Neural cell (in vitro differentiated cells): ENCODE data around the gene HIPK4. TPM values are rescaled to one million over a fixed set of nuclear protein-coding genes. Genes with fewer than 3 reads are reported as not detected.

Experiments
- H2AFZ ChIP-seq: fragments of 200-600, 300-800 bp; sonication (generic), shearing (Covaris generic); 2 replicates; pipeline ENCODE4 v1.6.0; 2014; ENCODE audit warnings: low read depth, mild to moderate bottlenecking, antibody characterized with exemption, low read length, moderate library complexity
- H3F3A ChIP-seq: fragments of 200-600 bp; shearing (Covaris generic); 2 replicates; pipeline ENCODE4 v1.6.1; 2016; ENCODE audit warnings: mild to moderate bottlenecking, moderate library complexity, mixed read lengths, antibody characterized with exemption, low read length; ENCODE audit not compliant: insufficient read depth, poor library complexity, severe bottlenecking
- H3K27ac ChIP-seq: fragments of 200-600, 300-800 bp; sonication (generic), shearing (Covaris generic); 2 replicates; pipeline ENCODE4 v1.5.1; 2014; ENCODE audit warnings: mild to moderate bottlenecking, low read length, moderate library complexity
- H3K27me3 ChIP-seq: fragments of 300-800, 200-600 bp; sonication (generic), shearing (Covaris generic); 2 replicates; pipeline ENCODE4 v1.6.0; 2014; ENCODE audit warnings: mild to moderate bottlenecking, low read depth, low read length, moderate library complexity; ENCODE audit not compliant: insufficient read depth
- H3K36me3 ChIP-seq: fragments of 300-800, 200-600 bp; sonication (generic), shearing (Covaris generic); 2 replicates; pipeline ENCODE4 v1.5.1; 2014; ENCODE audit warnings: mild to moderate bottlenecking, antibody characterized with exemption, low read length, moderate library complexity; ENCODE audit not compliant: insufficient read depth
- H3K4me2 ChIP-seq: fragments of 300-800, 200-600 bp; sonication (generic), shearing (Covaris generic); 2 replicates; pipeline ENCODE4 v1.6.0; 2014; ENCODE audit warnings: mild to moderate bottlenecking, low read length
- H3K4me3 ChIP-seq: fragments of 300-800, 200-600 bp; sonication (generic), shearing (Covaris generic); 2 replicates; pipeline ENCODE4 v1.5.1; 2014; ENCODE audit warnings: mild to moderate bottlenecking, low read length, moderate library complexity
- H3K79me2 ChIP-seq: fragments of 200-600 bp; shearing (Covaris generic); replicated peaks from 2 replicates; pipeline ENCODE4 v1.6.0; 2014; ENCODE audit warnings: mild to moderate bottlenecking, low read length, moderate library complexity; ENCODE audit not compliant: insufficient read depth
- H3K9ac ChIP-seq: fragments of 300-800, 200-600 bp; sonication (generic), shearing (Covaris generic); 2 replicates; pipeline ENCODE4 v1.6.1; 2016; ENCODE audit warnings: mild to moderate bottlenecking, low read length, mixed read lengths
- H3K9me2 ChIP-seq: fragments of 200-600 bp; shearing (Covaris generic); 2 replicates; pipeline ENCODE4 v1.6.1; 2016; ENCODE audit warnings: mild to moderate bottlenecking, low read length, mixed read lengths; ENCODE audit not compliant: insufficient read depth
- H3K9me3 ChIP-seq: fragments of 200-600, 300-800 bp; sonication (generic), shearing (Covaris generic); 2 replicates; pipeline ENCODE4 v1.6.1; 2016; ENCODE audit warnings: mild to moderate bottlenecking, mixed run types, low read length, moderate library complexity, mixed read lengths
- H4K20me1 ChIP-seq: fragments of 200-600 bp; shearing (Covaris generic); 2 replicates; pipeline ENCODE4 v1.6.1; 2016; ENCODE audit warnings: mild to moderate bottlenecking, mixed run types; ENCODE audit not compliant: insufficient read depth
- EP300 ChIP-seq: fragments of 450-650 bp; conservative IDR thresholded peaks from 2 replicates; pipeline ENCODE4 v1.6.1; 2014; ENCODE audit warnings: antibody characterized with exemption, mild to moderate bottlenecking, moderate library complexity; ENCODE audit not compliant: poor library complexity, severe bottlenecking
- EZH2 ChIP-seq: fragments of 200-600, 300-800 bp; shearing (Covaris generic), sonication (generic); IDR thresholded peaks from 2 replicates; pipeline ENCODE4 v1.6.1; 2014; ENCODE audit warnings: antibody characterized with exemption, low read length, borderline replicate concordance, mild to moderate bottlenecking; ENCODE audit not compliant: insufficient read depth, poor library complexity, severe bottlenecking
- MXI1 ChIP-seq: fragments of 450-650 bp; conservative IDR thresholded peaks from 2 replicates; pipeline ENCODE4 v1.6.1; 2014; ENCODE audit warnings: antibody characterized with exemption, mild to moderate bottlenecking; ENCODE audit not compliant: poor library complexity, severe bottlenecking
- POLR2AphosphoS5 ChIP-seq: IDR thresholded peaks from 2 replicates; pipeline ENCODE4 v1.6.1; 2012
- RAD21 ChIP-seq: fragments of 450-650 bp; conservative IDR thresholded peaks from 2 replicates; pipeline ENCODE4 v1.6.1; 2014; ENCODE audit warnings: antibody characterized with exemption, mild to moderate bottlenecking, moderate library complexity
- SMC3 ChIP-seq: fragments of 450-650 bp; conservative IDR thresholded peaks from 2 replicates; pipeline ENCODE4 v1.6.1; 2014; ENCODE audit warnings: antibody characterized with exemption, mild to moderate bottlenecking, moderate library complexity; ENCODE audit not compliant: poor library complexity
- TAF1 ChIP-seq: IDR thresholded peaks from 2 replicates; pipeline ENCODE4 v1.6.1; 2012; ENCODE audit warnings: low read depth
- polyA plus RNA-seq: library from polyadenylated mRNA; depleted of rRNA; stranded (reverse); fragments of >200 nt; gene quantifications from 2 replicates; pipeline ENCODE4 v1.2.3, GENCODE V29; 2014
- TF ChIP-seq, protein P1 (sequence below): IDR thresholded peaks from 2 replicates; pipeline ENCODE4 v1.6.1; 2012; ENCODE audit warnings: borderline replicate concordance
- TF ChIP-seq, protein P2 (sequence below): fragments of 450-650 bp; IDR thresholded peaks from 2 replicates; pipeline ENCODE4 v1.5.1; 2014; ENCODE audit warnings: antibody characterized with exemption, mild to moderate bottlenecking, moderate library complexity; ENCODE audit not compliant: poor library complexity, severe bottlenecking

HIPK4 gene
- polyA plus RNA-seq, 1 donor from 2014 or later = not detected

DNA sequence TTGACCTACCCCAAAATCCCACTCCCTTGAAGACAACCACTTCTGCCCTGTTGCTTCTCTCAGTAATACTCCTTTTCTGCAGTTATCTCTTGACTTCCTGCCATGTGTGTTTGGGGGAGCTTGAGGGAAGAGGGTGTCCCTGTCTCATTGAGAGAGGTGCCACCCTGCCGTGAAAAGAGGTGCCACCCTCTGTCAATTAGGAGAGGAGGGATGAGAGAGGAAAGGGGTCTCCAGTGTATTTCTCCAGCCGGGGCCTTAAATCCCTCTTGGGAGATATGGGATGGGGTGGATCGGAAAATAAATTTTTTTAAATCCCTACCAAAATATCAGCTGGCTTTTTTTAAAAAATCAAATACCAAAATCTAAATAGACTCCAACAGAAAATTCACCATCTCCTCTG is 25.0 kb downstream of the HIPK4 start:
- H3K36me3 ChIP-seq = no peaks in the 10 kb centered on the region
- peak overlapping the region; percentile 66 for H2AFZ ChIP-seq
- peak overlapping the region; percentile 93 for H3K9ac ChIP-seq
- TF ChIP-seq POLR2AphosphoS5 = no peak
- TF ChIP-seq, protein P1, sequence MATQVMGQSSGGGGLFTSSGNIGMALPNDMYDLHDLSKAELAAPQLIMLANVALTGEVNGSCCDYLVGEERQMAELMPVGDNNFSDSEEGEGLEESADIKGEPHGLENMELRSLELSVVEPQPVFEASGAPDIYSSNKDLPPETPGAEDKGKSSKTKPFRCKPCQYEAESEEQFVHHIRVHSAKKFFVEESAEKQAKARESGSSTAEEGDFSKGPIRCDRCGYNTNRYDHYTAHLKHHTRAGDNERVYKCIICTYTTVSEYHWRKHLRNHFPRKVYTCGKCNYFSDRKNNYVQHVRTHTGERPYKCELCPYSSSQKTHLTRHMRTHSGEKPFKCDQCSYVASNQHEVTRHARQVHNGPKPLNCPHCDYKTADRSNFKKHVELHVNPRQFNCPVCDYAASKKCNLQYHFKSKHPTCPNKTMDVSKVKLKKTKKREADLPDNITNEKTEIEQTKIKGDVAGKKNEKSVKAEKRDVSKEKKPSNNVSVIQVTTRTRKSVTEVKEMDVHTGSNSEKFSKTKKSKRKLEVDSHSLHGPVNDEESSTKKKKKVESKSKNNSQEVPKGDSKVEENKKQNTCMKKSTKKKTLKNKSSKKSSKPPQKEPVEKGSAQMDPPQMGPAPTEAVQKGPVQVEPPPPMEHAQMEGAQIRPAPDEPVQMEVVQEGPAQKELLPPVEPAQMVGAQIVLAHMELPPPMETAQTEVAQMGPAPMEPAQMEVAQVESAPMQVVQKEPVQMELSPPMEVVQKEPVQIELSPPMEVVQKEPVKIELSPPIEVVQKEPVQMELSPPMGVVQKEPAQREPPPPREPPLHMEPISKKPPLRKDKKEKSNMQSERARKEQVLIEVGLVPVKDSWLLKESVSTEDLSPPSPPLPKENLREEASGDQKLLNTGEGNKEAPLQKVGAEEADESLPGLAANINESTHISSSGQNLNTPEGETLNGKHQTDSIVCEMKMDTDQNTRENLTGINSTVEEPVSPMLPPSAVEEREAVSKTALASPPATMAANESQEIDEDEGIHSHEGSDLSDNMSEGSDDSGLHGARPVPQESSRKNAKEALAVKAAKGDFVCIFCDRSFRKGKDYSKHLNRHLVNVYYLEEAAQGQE = no peak
- no peak for TF ChIP-seq MXI1
- peaks cover 3% of the 10 kb centered on the region for H4K20me1 ChIP-seq
- no peaks in the 10 kb centered on the region for H3F3A ChIP-seq
- H3K79me2 ChIP-seq = peaks cover 34% of the 10 kb centered on the region
- peak overlapping the region; percentile 92 for H3K27ac ChIP-seq
- no peaks in the 10 kb centered on the region for H3K9me2 ChIP-seq
- peak overlapping the region; percentile 85 for H3K4me3 ChIP-seq
- H3K4me2 ChIP-seq = peak overlapping the region; percentile 94
- H3K27me3 ChIP-seq = no peaks in the 10 kb centered on the region
- H3K9me3 ChIP-seq = no peaks in the 10 kb centered on the region

DNA sequence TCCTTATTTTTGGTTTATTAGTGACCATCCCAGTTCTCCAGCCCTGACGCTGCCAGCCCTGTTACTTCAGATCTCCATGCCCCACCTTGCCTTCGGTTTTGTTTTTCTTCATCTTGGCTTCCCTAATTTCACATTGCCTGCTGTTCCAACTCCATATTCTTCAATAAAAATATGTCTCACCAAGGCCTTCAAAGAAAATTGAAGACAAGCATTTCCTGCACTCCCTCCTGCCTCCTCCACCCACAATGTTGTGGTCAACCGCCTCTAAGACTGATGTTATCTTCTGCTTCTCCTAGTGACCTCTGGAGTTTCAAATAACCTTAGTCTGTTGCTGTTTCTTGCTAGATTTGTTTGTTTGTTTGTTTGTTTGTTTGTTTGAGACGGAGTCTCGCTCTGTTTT is 26.9 kb downstream of the HIPK4 start:
- H4K20me1 ChIP-seq = peaks cover 3% of the 10 kb centered on the region
- no peak overlapping the region for H3K27ac ChIP-seq
- no peaks in the 10 kb centered on the region for H3F3A ChIP-seq
- no peaks in the 10 kb centered on the region for H3K36me3 ChIP-seq
- TF ChIP-seq, protein P1 = no peak
- no peak for TF ChIP-seq TAF1
- TF ChIP-seq, protein P2, sequence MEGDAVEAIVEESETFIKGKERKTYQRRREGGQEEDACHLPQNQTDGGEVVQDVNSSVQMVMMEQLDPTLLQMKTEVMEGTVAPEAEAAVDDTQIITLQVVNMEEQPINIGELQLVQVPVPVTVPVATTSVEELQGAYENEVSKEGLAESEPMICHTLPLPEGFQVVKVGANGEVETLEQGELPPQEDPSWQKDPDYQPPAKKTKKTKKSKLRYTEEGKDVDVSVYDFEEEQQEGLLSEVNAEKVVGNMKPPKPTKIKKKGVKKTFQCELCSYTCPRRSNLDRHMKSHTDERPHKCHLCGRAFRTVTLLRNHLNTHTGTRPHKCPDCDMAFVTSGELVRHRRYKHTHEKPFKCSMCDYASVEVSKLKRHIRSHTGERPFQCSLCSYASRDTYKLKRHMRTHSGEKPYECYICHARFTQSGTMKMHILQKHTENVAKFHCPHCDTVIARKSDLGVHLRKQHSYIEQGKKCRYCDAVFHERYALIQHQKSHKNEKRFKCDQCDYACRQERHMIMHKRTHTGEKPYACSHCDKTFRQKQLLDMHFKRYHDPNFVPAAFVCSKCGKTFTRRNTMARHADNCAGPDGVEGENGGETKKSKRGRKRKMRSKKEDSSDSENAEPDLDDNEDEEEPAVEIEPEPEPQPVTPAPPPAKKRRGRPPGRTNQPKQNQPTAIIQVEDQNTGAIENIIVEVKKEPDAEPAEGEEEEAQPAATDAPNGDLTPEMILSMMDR = no peak
- TF ChIP-seq SMC3 = no peak
- TF ChIP-seq MXI1 = no peak
- TF ChIP-seq EP300 = no peak
- TF ChIP-seq POLR2AphosphoS5 = no peak
- TF ChIP-seq EZH2 = no peak
- TF ChIP-seq RAD21 = no peak
- H2AFZ ChIP-seq = no peak overlapping the region
- H3K9me2 ChIP-seq = no peaks in the 10 kb centered on the region
- peaks cover 23% of the 10 kb centered on the region for H3K79me2 ChIP-seq
- H3K27me3 ChIP-seq = no peaks in the 10 kb centered on the region
- no peak overlapping the region for H3K4me2 ChIP-seq
- H3K9me3 ChIP-seq = no peaks in the 10 kb centered on the region
- H3K4me3 ChIP-seq = no peak overlapping the region
- no peak overlapping the region for H3K9ac ChIP-seq
